Spleen (tissue), 11 donors: ENCODE measurements around the gene ZNF124. TPM values are rescaled to one million over a fixed set of nuclear protein-coding genes. Genes with fewer than 3 reads are reported as not detected.
A peak's percentile ranks its signal among the peaks of the same experiment; 100 is the strongest.

Source experiments
- DNase-seq: peaks from one replicate; pipeline ENCODE4 v3.0.0-alpha.2; 2020
- H3K27ac ChIP-seq, 8 donors: fragments of 200-600 bp; sonication (generic) in 7 of 8; 1 replicate in 4 of 8; 2 replicates in 4 of 8; pipeline versions ENCODE4 v1.5.0 to v1.8.0; 2016 to 2021; ENCODE audit warnings: inconsistent platforms in 4 of 8, mild to moderate bottlenecking in 4 of 8, moderate library complexity in 1 of 8
- H3K27me3 ChIP-seq, 7 donors: fragments of 200-600 bp; sonication (generic) in 6 of 7; replicated peaks in 1 of 7; 1 replicate in 4 of 7; 2 replicates in 3 of 7; pipeline versions ENCODE4 v1.5.0 to v1.8.0; 2016 to 2021; ENCODE audit warnings: inconsistent platforms in 3 of 7, mild to moderate bottlenecking in 1 of 7
- H3K36me3 ChIP-seq, 6 donors: fragments of 200-600 bp; sonication (generic) in 5 of 6; 1 replicate in 4 of 6; 2 replicates in 2 of 6; pipeline versions ENCODE4 v1.5.0 to v1.8.0; 2016 to 2021; ENCODE audit warnings: inconsistent platforms in 2 of 6
- H3K4me1 ChIP-seq, 6 donors: fragments of 200-600 bp; sonication (generic) in 5 of 6; 1 replicate in 3 of 6; 2 replicates in 3 of 6; pipeline versions ENCODE4 v1.5.0 to v1.8.0; 2016 to 2021; ENCODE audit warnings: inconsistent platforms in 3 of 6
- H3K4me3 ChIP-seq, 8 donors: fragments of 200-600 bp; sonication (generic) in 7 of 8; 1 replicate in 4 of 8; 2 replicates in 4 of 8; pipeline versions ENCODE4 v1.5.0 to v1.8.0; 2016 to 2021; ENCODE audit warnings: inconsistent platforms in 4 of 8, mild to moderate bottlenecking in 4 of 8, moderate library complexity in 2 of 8
- H3K9me3 ChIP-seq, 8 donors: fragments of 200-600 bp; sonication (generic) in 7 of 8; 1 replicate in 4 of 8; 2 replicates in 4 of 8; pipeline versions ENCODE4 v1.5.0 to v1.8.0; 2016 to 2021; ENCODE audit warnings: inconsistent platforms in 4 of 8
- POLR2A ChIP-seq, 3 donors: fragments of 450-650 bp; IDR thresholded peaks; one replicate each; pipeline ENCODE4 v1.5.1; 2017; ENCODE audit warnings: antibody characterized with exemption in 3 of 3, mild to moderate bottlenecking in 1 of 3
- POLR2AphosphoS5 ChIP-seq, 3 donors: sonication (generic); formaldehyde crosslinking; IDR thresholded peaks; one replicate each; pipeline ENCODE4 v1.5.1; 2017; ENCODE audit warnings: antibody characterized with exemption in 3 of 3
- WGBS, 5 donors: extraction: QIAGEN DNeasy Blood & Tissue Kit in 3 of 5; methylation state at CpG; one replicate each; pipeline versions ENCODE4 v1.1.5 to v1.1.7; 2013 to 2018; 5-methylcytosine and 5-hydroxymethylcytosine counted together
- intact Hi-C: fragments of 100-400 bp; cut with DNase I; formaldehyde crosslinking; loops from one replicate; pipeline ENCODE4 v1.15.0; 2023; ENCODE audit warnings: low total_unique reads
- polyA plus RNA-seq, 3 donors: library from polyadenylated mRNA; stranded (reverse); fragments of 200-250 nt; gene quantifications; one replicate each; pipeline ENCODE4 v1.2.1, GENCODE V29; 2013
- total RNA-seq, 7 donors: library from RNA; depleted of rRNA in 3 of 7; stranded (reverse); fragments of >200 nt in 3 of 7; fragmentation: NEBNext Ultra II Directional in 4 of 7; extraction: Animal tissue kit (Norgen Biotek cat#: 25700) in 4 of 7; gene quantifications; one replicate each; pipeline versions ENCODE4 v1.1.0 to v1.2.1, GENCODE V29; 2016 to 2021
- TF ChIP-seq, protein P1 (sequence below), 11 experiments: fragments of 200-600 bp in 7 of 11; fragments of 450-650 bp in 4 of 11; sonication (generic) in 4 of 11; IDR thresholded peaks in 8 of 11; conservative IDR thresholded peaks in 3 of 11; 1 replicate in 7 of 11; 2 replicates in 4 of 11; pipeline versions ENCODE4 v1.4.0 to v1.8.0; 2016 to 2021; ENCODE audit warnings: antibody characterized with exemption in 11 of 11, inconsistent platforms in 4 of 11, mild to moderate bottlenecking in 1 of 11
- donor health status: healthy with polysubstance abuse.
- donor health status: DM: no; HTN: no; CAD: no; lungs with moderate emphysema.
- donor health status: DM: no; HTN: no; CAD: no.
- donor health status: Bipolar disorder and iron deficiency.
- donor health status: healthy.
- donor health status: DM: no; HTN: no; CAD: no.
- donor health status: DM: yes; HTN: yes; CAD: no.

ZNF124 gene
- total and polyA plus RNA-seq, 10 donors = 2.7 to 44.5 (median 37.4) TPM

GRCh38 chr1:247113094-247113497 lies 58.7 kb downstream of the ZNF124 start:
- 47 to 76% (median 73%) methylated on average over 3 to 5 of the region's 5 CpGs for WGBS, 5 donors
- peak overlapping the region in 1 of 8 donors; percentile 91 for H3K27ac ChIP-seq
- no peaks in the 10 kb centered on the region for H3K36me3 ChIP-seq
- intact Hi-C loops = no loop called here
- H3K4me1 ChIP-seq = peaks cover 10 to 29% (median 23%) of the 10 kb centered on the region in 6 donors
- H3K27me3 ChIP-seq = peaks cover 0 to 39% (median 16%) of the 10 kb centered on the region in 7 donors
- H3K4me3 ChIP-seq = no peak overlapping the region
- no peak for TF ChIP-seq POLR2A (IDR thresholded peaks at IDR 0.05)
- TF ChIP-seq, protein P1, sequence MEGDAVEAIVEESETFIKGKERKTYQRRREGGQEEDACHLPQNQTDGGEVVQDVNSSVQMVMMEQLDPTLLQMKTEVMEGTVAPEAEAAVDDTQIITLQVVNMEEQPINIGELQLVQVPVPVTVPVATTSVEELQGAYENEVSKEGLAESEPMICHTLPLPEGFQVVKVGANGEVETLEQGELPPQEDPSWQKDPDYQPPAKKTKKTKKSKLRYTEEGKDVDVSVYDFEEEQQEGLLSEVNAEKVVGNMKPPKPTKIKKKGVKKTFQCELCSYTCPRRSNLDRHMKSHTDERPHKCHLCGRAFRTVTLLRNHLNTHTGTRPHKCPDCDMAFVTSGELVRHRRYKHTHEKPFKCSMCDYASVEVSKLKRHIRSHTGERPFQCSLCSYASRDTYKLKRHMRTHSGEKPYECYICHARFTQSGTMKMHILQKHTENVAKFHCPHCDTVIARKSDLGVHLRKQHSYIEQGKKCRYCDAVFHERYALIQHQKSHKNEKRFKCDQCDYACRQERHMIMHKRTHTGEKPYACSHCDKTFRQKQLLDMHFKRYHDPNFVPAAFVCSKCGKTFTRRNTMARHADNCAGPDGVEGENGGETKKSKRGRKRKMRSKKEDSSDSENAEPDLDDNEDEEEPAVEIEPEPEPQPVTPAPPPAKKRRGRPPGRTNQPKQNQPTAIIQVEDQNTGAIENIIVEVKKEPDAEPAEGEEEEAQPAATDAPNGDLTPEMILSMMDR (IDR thresholded peaks at IDR 0.05 in 8 of 11, conservative IDR thresholded peaks at IDR 0.05 in 3 of 11) = no peak
- TF ChIP-seq POLR2AphosphoS5 (IDR thresholded peaks at IDR 0.05) = no peak
- DNase-seq = no peak
- H3K9me3 ChIP-seq = no peaks in the 10 kb centered on the region

DNA sequence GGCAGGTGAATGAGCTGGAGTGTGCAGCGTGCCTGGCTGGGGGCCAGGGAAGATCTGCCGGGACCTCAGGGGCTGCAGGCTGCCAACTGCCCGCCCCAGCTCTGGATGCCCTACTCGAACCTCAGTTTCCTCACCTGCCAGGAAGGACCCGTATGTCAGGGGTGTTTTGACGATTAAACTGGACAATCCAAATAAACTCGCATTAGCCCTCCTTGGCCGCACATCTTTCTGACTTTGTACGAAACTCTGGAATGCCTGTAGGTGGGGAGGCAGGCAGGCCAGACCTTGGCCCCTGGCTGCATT lies 59.4 kb downstream of the ZNF124 start:
- H3K36me3 ChIP-seq = no peaks in the 10 kb centered on the region
- TF ChIP-seq POLR2A (IDR thresholded peaks at IDR 0.05) = no peak
- TF ChIP-seq, protein P1 (IDR thresholded peaks at IDR 0.05 in 8 of 11, conservative IDR thresholded peaks at IDR 0.05 in 3 of 11) = no peak
- no peak for TF ChIP-seq POLR2AphosphoS5 (IDR thresholded peaks at IDR 0.05)
- DNase-seq = no peak
- intact Hi-C loops = no loop called here
- H3K27ac ChIP-seq = peak overlapping the region in 5 of 8 donors; percentile 84 to 91 (median 87)
- peaks cover 10 to 29% (median 23%) of the 10 kb centered on the region in 6 donors for H3K4me1 ChIP-seq
- 70 to 77% (median 74%) methylated on average over 8 to 9 of the region's 9 CpGs for WGBS, 5 donors
- no peaks in the 10 kb centered on the region for H3K9me3 ChIP-seq
- peaks cover 0 to 39% (median 16%) of the 10 kb centered on the region in 7 donors for H3K27me3 ChIP-seq
- H3K4me3 ChIP-seq = peak overlapping the region; percentile 33 to 76 (median 56)

DNA sequence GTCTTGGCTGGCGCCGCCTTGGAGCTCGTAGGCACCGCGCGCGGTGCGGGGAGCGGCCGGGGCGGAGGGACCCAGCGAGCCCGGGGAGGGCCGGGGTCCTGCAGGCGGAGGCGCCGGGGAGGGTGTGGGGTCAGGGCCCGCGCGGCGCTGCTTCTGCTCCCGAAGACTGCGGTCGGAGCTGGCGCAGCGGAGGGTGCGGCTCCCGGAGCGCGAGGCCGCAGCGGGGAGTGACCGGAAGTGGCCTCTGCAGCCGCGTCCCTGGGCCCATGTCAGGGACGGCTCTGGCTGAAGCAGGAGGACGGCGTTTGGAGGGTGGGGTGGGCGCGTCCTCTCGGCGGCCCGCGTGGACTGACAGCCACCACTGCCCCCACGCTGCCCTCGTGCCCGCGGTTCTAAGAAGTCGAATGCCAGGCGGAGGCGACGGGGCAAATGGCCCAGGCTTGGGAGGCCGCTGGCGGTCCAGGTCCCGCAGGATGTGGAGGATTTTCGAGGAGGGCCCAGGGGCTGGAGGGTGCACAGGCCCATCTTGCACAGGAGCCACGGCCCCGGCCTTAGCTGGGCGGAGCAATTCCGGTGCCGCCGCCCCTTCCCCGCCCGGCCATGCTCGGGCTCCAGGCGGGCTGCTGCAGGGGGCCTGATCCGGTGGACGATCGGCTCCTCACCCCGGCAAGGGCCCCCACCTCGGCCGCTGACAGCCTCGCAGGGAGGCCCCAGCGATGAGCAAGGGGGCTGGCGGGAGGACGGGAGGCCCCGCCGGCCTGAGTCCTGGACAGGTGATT lies 59.9 kb downstream of the ZNF124 start:
- peak overlapping the region; percentile 22 to 91 (median 86) for H3K27ac ChIP-seq
- DNase-seq = peak; percentile 91
- peak overlapping the region; percentile 33 to 76 (median 56) for H3K4me3 ChIP-seq
- intact Hi-C loops = no loop called here
- H3K27me3 ChIP-seq = peaks cover 0 to 39% (median 16%) of the 10 kb centered on the region in 7 donors
- peaks cover 10 to 29% (median 23%) of the 10 kb centered on the region in 6 donors for H3K4me1 ChIP-seq
- WGBS, 5 donors = 1 to 8% (median 3%) methylated on average over 33 to 78 of the region's 78 CpGs
- TF ChIP-seq POLR2A (IDR thresholded peaks at IDR 0.05) (peak in 1 of 3 donors; percentile 34), POLR2AphosphoS5 (IDR thresholded peaks at IDR 0.05) (peak; percentile 74 to 90 (median 87))
- TF ChIP-seq, protein P1 (IDR thresholded peaks at IDR 0.05 in 8 of 11, conservative IDR thresholded peaks at IDR 0.05 in 3 of 11) = no peak
- H3K9me3 ChIP-seq = no peaks in the 10 kb centered on the region
- H3K36me3 ChIP-seq = no peaks in the 10 kb centered on the region

GRCh38 chr1:247111259-247111699 lies 60.5 kb downstream of the ZNF124 start:
- Histone ChIP-seq H3K9me3 (no peaks in the 10 kb centered on the region), H3K36me3 (no peaks in the 10 kb centered on the region), H3K27ac (peak overlapping the region; percentile 22 to 91 (median 86)), H3K4me3 (peak overlapping the region; percentile 33 to 76 (median 56)), H3K27me3 (peaks cover 0 to 42% (median 16%) of the 10 kb centered on the region in 7 donors), H3K4me1 (peaks cover 10 to 29% (median 23%) of the 10 kb centered on the region in 6 donors)
- intact Hi-C loops = no loop called here
- TF ChIP-seq, protein P1 (IDR thresholded peaks at IDR 0.05 in 8 of 11, conservative IDR thresholded peaks at IDR 0.05 in 3 of 11) = no peak
- TF ChIP-seq POLR2AphosphoS5 (IDR thresholded peaks at IDR 0.05) (no peak), POLR2A (IDR thresholded peaks at IDR 0.05) (no peak)
- 0 to 6% (median 1%) methylated on average over 3 to 62 of the region's 62 CpGs for WGBS, 5 donors
- no peak for DNase-seq
